ENCODE results near the gene PLA2G4D.

DNA sequence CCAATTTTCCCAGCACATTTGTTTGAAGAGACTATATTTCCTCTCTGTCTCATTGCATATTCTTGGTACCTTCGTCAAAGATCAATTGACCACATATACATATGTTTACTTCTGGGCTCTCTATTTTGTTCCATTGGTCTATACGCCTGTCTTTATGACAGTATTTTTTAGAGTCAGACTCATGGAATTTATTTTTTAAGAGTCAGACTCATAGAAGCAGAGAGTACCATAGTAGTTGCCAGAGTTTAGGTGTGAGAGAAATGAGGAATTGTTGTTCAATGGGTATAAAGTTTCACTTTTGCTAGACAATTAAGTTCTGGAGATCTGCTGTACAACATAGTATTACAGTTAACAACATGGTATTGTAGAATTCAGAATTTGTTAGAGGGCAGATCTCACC lies 35.0 kb upstream of the PLA2G4D start:
- TF ChIP-seq NR3C1 (IDR thresholded peaks at IDR 0.05) = no peak
- TF ChIP-seq, protein P1, sequence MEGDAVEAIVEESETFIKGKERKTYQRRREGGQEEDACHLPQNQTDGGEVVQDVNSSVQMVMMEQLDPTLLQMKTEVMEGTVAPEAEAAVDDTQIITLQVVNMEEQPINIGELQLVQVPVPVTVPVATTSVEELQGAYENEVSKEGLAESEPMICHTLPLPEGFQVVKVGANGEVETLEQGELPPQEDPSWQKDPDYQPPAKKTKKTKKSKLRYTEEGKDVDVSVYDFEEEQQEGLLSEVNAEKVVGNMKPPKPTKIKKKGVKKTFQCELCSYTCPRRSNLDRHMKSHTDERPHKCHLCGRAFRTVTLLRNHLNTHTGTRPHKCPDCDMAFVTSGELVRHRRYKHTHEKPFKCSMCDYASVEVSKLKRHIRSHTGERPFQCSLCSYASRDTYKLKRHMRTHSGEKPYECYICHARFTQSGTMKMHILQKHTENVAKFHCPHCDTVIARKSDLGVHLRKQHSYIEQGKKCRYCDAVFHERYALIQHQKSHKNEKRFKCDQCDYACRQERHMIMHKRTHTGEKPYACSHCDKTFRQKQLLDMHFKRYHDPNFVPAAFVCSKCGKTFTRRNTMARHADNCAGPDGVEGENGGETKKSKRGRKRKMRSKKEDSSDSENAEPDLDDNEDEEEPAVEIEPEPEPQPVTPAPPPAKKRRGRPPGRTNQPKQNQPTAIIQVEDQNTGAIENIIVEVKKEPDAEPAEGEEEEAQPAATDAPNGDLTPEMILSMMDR (IDR thresholded peaks at IDR 0.05) = no peak
- no peak for TF ChIP-seq RAD21 (conservative IDR thresholded peaks at IDR 0.05 in 1 of 2, IDR thresholded peaks at IDR 0.05 in 1 of 2)
- no peak for TF ChIP-seq MAZ (IDR thresholded peaks at IDR 0.05; ENCODE audit: borderline replicate concordance, low read depth, low read length)
- TF ChIP-seq ZC3H11A (IDR thresholded peaks at IDR 0.05) = no peak
- no peak for TF ChIP-seq JUNB (IDR thresholded peaks at IDR 0.05)
- TF ChIP-seq, protein P2, sequence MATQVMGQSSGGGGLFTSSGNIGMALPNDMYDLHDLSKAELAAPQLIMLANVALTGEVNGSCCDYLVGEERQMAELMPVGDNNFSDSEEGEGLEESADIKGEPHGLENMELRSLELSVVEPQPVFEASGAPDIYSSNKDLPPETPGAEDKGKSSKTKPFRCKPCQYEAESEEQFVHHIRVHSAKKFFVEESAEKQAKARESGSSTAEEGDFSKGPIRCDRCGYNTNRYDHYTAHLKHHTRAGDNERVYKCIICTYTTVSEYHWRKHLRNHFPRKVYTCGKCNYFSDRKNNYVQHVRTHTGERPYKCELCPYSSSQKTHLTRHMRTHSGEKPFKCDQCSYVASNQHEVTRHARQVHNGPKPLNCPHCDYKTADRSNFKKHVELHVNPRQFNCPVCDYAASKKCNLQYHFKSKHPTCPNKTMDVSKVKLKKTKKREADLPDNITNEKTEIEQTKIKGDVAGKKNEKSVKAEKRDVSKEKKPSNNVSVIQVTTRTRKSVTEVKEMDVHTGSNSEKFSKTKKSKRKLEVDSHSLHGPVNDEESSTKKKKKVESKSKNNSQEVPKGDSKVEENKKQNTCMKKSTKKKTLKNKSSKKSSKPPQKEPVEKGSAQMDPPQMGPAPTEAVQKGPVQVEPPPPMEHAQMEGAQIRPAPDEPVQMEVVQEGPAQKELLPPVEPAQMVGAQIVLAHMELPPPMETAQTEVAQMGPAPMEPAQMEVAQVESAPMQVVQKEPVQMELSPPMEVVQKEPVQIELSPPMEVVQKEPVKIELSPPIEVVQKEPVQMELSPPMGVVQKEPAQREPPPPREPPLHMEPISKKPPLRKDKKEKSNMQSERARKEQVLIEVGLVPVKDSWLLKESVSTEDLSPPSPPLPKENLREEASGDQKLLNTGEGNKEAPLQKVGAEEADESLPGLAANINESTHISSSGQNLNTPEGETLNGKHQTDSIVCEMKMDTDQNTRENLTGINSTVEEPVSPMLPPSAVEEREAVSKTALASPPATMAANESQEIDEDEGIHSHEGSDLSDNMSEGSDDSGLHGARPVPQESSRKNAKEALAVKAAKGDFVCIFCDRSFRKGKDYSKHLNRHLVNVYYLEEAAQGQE (IDR thresholded peaks at IDR 0.05) = no peak
- no peak for TF ChIP-seq EP300 (IDR thresholded peaks at IDR 0.05)
- no peak for TF ChIP-seq CBX2 (IDR thresholded peaks at IDR 0.05; ENCODE audit: borderline replicate concordance, low read depth)
- TF ChIP-seq CBX8 (IDR thresholded peaks at IDR 0.05) = no peak
- TF ChIP-seq POLR2AphosphoS2 (conservative IDR thresholded peaks at IDR 0.05; ENCODE audit: low read length) = no peak
- TF ChIP-seq EHMT2 (IDR thresholded peaks at IDR 0.05; ENCODE audit: low read depth) = no peak
- TF ChIP-seq CEBPB (IDR thresholded peaks at IDR 0.05) = no peak

Measured in A549 (cell line).